HG02981 (cell line): ENCODE results near the gene SPSB2.

Experiments
- ATAC-seq: cut with Tn5 transposase; IDR thresholded peaks from one replicate; pipeline ENCODE4 v1.9.1; 2021; ENCODE audit warnings: mild to moderate bottlenecking, moderate library complexity; ENCODE audit not compliant: unreplicated experiment

Gene SPSB2

GRCh38 chr12:6822426-6823135 is 50.5 kb downstream of the SPSB2 start:
- ATAC-seq = no peak

- no peak for ATAC-seq
Measured at GRCh38 chr12:6821591-6822425, 51.3 kb downstream of the SPSB2 start, which contains the start of gene GPR162. TSS of gene GPR162 (plus strand) at chr12:6821821. CDS start at chr12:6823899, 2,078 bp downstream.
